OCI-LY3 (cell line): ENCODE measurements around the gene PROSER3.

ENCODE experiments used
- EZH2phosphoT487 ChIP-seq: fragments of 200-600 bp; shearing (Covaris generic); IDR thresholded peaks from 2 replicates; pipeline ENCODE4 v1.6.1; 2018; ENCODE audit warnings: antibody characterized with exemption, mixed run types, low read depth
- TF ChIP-seq, protein P1 (sequence below): fragments of 200-600, 300-600 bp; sonication (generic); IDR thresholded peaks from 2 replicates; pipeline ENCODE4 v1.5.1; 2014; ENCODE audit warnings: antibody characterized with exemption, low read length, low read depth

DNA sequence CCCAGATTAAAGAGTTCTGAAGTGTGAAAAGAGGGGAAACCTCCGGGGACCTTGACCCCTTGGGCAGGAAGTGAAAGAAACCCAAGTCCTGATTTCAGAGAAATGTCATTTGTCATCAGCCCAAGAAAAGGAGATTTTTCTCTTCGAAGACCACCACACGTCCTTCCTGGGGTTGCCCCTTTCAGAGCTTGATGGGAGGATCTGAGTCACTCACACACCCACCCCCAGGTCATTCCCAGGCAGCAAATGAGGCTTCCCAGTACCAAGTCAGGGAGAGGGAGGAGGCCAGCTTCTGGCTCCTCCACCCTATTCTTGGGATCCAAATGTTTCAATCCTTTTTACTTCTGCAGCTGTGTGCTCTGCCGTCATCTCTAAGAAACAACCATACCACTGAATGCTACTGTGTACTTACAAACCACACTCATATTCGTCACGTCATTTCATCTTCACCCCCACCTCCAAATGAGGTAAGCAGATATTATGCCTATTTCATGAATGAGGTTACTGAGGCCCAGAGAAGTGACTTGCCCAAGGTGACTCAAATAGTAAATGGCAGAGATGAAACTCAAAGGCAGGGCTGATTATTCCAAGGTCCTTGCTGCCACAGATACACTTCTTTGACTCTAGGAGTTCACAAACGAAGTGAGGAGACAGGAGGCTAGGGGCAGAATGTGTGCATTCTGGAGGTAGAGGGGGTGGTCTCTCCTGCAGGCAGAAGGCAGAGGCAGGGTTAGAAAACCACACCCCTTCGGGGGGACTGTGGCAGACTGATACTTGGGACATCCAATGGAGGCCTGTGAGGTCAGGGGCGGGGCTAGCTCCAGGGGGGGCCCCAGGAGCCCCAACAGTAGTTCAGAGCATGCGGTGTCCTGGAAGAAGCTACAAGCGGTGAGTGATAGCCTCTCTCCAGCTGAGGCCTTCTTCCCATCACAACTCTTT, 45.1 kb upstream of the PROSER3 start:
- TF ChIP-seq, protein P1, sequence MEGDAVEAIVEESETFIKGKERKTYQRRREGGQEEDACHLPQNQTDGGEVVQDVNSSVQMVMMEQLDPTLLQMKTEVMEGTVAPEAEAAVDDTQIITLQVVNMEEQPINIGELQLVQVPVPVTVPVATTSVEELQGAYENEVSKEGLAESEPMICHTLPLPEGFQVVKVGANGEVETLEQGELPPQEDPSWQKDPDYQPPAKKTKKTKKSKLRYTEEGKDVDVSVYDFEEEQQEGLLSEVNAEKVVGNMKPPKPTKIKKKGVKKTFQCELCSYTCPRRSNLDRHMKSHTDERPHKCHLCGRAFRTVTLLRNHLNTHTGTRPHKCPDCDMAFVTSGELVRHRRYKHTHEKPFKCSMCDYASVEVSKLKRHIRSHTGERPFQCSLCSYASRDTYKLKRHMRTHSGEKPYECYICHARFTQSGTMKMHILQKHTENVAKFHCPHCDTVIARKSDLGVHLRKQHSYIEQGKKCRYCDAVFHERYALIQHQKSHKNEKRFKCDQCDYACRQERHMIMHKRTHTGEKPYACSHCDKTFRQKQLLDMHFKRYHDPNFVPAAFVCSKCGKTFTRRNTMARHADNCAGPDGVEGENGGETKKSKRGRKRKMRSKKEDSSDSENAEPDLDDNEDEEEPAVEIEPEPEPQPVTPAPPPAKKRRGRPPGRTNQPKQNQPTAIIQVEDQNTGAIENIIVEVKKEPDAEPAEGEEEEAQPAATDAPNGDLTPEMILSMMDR, result no peak
- no peak for TF ChIP-seq EZH2phosphoT487
